Stimulated activated CD4-positive, alpha-beta T cell treated with anti-CD3 and anti-CD28 coated beads, Interleukin-12 subunit alpha, Interleukin-12 subunit beta, amount 100 ng/mL, for 4 hours (primary cell): ENCODE measurements around the gene SCP2.
"Not testable (repeated sequence)": the region's sequence is repeated elsewhere in the genome, so short reads cannot be mapped to it uniquely, and the experiment has no call there.

ENCODE experiments used
- DNase-seq: peaks from one replicate; pipeline ENCODE4 v3.0.0-alpha.2; 2020

Gene SCP2

DNA sequence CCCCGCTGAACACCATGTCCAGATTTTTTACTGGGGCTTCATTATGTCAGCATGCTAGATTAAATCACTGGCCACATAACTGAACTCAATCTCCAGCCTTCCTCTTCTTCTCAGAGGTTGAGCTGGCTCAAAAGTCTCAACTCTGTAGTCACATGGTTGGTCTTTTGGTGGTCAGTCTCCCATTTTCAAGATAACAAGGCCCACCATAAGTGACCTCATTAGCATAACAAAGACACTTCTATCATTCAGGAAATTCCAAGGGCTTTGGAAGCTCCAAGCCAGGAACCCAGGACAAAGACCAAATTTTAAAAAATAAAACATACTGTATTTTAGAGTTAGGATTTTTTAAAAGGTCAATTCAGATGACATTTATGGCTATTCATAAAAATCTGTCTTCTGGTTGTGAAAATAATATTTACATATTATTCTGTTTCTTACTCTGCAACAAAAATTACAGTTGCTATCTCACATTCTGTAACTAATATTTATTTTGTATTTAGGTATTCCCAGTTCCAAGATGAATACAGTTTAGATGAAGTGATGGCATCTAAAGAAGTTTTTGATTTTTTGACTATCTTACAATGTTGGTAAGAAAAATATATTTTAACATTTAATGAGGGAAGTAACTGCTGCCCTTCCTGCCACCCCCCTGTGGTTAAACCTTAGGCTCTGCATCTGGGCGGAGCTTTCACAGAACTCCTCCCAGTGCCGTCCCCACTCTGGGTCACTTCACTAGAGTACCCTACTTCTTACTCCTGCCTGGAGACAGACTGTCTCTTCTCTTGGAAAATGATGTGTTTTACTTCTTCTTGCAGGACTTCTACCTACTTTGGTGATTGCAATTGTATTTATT is 49.3 kb downstream of the SCP2 start:
- DNase-seq, result no peak

DNA sequence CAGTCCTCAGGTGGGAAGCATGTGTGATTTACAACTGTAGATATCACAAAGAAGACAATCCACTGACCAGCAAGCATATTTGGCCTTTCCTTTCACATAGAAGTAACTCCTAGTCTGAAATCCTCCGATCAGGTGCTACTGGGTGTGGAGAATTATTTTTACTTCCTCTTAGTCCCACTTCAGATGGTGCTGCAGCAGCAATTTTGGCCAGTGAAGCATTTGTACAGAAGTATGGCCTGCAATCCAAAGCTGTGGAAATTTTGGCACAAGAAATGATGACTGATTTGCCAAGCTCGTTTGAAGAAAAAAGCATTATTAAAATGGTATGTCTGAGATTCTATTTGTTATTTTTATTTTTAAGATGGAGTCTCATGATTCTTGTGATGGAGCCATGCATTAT is 51.0 kb downstream of the SCP2 start:
- no peak for DNase-seq

DNA sequence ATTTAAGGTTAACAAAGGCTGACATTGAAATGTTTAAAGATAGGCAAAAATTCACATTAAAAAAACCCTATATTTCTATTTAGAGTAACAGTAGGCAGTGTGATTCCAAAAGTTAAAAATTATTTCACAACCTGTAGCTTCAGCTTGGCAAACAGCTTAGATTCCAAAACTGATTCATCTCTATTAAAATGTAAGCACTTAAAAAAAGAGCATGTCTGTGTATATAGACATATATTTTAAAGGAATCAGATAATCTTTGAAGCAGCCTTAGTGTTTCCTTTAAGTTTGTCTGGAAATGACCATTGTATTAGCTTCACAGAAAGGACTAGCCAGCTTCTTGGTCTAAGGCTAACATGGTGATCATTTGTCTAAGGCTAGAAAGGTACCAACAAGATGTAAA is 65.7 kb downstream of the SCP2 start:
- DNase-seq, result not testable (repeated sequence)

DNA sequence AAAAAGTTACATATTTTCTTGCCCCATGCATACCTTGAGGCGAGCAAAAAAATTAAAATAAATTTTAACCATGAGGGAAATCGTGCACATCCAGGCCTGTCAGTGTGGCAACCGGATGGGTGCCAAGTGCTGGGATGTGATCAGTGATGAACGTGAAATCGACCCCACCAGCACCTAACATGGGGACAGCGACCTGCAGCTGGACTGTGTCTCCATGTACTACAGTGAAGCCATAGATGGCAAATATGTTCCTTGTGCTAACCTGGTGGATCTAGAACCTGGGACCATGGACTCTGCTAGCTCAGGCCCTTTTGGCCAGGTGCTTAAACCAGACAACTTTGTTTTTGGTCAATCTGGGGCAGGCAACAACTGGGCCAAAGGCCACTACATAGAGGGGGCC is 67.6 kb downstream of the SCP2 start:
- DNase-seq, result no peak

DNA sequence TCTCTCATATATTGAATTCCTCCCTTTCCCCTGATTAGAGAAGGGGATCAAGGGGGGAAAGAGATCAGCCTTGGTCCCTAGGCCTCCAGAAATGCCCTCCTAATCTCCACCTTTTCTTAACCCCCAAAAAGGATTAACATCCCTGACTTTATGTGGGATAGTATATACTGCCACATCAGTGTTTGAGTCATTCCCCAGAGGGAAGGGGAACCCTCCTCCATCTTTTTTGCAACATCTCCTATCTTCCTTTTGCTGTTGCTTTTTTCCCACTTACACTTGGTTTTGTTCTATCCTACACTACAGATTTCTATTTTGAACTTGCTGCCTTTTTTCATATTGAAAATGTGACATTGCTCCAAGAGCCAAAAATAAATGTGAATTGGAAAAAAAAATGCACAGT is 69.6 kb downstream of the SCP2 start:
- no peak for DNase-seq

DNA sequence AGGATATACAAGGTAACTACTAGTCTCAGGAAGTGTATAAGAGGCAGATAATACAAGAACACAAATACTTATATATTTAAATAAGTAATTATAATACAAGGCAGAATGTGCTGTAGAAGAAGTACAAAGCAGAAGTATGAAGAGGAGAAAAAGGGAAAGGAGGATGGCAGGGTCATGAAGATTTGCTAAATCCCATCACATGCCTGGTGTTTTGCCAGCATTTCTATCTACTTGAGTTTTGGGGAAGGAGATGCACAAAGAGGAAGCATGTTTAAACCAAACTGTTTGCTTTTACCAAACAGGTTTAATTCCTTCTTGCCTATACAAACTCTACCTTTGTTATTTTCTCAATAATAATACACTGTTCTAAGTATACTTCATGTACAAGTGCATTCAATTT is 74.1 kb downstream of the SCP2 start:
- DNase-seq, result no peak

DNA sequence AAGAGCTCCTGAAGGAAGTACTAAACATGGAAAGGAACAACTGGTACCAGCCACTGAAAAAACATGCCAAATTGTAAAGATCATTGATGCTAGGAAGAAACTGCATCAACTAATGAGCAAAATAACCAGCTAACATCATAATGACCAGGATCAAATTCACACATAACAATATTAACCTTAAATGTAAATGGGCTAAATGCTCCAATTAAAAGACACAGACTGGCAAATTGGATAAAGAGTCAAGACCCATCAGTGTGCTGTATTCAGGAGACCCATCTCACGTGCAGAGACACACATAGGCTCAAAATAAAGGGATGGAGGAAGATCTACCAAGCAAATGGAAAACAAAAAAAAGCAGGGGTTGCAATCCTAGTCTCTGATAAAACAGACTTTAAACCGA is 79.5 kb downstream of the SCP2 start:
- DNase-seq, result not testable (repeated sequence)

DNA sequence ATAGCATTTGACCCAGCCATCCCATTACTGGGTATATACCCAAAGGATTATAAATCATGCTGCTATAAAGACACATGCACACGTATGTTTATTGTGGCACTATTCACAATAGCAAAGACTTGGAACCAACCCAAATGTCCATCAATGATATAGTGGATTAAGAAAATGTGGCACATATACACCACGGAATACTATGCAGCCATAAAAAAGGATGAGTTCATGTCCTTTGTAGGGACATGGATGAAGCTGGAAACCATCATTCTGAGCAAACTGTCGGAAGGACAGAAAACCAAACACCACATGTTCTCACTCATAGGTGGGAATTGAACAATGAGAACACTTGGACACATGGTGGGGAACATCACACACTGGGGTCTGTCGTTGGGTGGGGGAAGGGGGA is 83.2 kb downstream of the SCP2 start:
- DNase-seq, result not testable (repeated sequence)

DNA sequence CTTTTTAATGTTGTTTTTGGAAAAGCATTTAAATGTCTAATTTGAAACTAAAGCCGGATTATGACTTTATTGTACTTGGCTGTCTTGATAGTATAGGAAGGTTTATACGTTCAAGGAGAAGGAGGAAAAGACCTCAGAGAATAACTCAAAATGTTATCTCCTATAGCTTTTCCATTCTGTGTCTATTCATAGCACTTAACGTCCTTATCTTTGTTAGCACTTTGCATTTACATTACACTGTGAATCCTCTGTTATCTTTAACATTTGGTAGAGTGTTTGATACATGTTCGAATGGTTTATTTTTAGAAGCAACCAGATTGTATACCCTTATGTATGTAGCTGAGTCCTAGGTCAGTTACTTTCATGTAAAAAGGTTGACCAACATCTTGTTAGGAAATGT is 84.1 kb downstream of the SCP2 start:
- no peak for DNase-seq

DNA sequence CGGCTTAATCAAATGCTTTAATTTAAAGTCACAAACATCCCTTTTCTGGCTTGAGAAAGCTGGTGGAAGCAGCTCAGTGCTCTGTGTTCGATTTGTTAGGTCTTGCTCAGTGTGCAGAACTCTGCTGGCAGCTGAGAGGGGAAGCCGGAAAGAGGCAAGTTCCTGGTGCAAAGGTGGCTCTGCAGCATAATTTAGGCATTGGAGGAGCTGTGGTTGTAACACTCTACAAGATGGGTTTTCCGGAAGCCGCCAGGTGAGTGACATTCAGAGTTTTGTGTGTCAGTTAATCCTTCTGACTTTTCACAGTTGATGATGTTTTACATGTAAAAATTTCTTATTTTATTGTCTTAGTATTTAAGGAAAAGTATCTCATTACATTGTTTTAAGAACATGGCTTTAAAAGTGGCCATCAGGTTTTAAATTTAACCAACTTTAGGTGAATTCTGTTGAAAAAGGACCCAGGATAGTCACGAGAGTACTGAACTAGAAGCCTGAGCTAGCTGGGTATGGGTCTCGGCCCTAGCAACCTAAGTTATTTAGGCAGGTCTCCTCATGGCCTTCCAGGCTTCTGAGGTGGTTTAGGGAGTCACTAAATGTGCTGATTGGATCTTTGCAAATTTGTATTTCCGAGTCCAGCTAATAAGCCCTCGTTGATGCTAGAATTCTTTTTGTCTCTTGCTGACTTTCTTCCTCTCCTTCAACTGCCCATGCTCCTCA is 87.9 kb downstream of the SCP2 start:
- peak; percentile 51 for DNase-seq

DNA sequence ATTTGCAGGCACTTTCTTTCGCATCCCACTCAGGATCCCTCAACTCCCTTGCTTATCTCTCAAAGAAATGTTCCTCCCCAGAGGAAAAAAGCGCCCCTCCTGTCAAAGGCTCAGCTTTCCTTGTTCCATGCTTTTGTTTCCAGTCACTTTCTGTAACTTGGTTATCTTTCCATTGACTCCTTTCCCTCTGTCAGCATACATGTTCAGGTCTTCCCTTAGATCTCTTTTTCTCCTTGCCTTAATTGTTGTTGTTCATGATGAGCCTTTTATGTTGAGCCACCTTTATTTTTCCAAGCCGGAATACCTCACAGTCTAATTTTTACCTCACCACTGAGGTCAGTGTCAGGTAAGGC is 88.4 kb downstream of the SCP2 start:
- DNase-seq, result no peak

DNA sequence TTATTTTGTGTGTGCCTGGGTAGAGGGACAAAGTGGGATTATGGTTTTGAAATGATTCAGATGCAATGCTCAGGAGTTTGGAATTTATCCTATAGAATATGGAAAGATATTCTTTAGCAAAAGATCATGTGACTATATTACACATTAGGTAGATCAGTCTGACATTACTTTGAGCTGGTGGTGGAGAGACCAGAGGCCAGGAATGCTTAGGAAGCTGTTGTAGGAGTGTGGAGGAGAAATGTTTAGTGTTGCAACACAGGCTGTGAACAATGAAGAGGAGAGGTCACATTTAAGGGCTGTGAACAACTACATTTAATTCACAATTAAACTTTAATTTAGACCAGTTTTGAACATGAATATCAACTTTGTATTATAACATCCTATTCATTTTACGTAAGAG is 89.6 kb downstream of the SCP2 start:
- no peak for DNase-seq

DNA sequence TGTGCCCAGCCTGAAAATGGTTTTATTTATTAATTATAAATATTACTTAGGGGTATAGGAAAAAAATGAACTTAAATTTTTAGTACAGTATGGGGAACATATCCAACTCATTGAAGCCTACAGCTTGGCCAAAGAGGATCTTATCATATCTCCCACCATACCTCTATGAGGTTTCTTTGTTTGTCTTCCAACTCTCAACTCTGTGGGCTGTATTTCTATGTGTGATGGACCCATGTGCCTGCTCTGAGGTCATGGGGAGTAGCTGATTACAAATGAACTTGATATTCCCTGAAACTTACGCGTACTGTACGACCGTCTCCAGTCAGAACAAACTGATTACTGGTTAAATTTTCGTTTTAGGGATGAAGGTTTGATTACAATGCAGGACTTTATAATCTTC is 93.5 kb downstream of the SCP2 start:
- DNase-seq, result no peak

DNA sequence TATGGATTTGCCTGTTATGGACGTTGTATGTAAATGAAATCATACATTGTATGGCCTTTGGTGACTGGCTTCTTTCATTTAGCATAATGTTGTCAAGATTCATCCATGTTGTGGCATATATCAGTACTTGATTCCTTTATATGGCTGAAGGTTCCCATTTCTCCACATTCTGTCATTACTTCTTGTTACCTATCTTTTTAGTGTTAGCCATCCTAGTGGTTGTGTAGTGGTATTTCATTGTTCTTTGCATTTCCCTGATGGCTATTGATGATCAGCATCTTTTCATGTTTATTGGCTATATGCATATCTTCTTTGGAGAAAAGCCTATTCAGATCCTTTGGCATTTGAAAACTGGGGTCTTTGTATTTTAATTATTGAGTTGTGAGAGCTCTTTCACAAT is 95.1 kb downstream of the SCP2 start:
- DNase-seq, result no peak

DNA sequence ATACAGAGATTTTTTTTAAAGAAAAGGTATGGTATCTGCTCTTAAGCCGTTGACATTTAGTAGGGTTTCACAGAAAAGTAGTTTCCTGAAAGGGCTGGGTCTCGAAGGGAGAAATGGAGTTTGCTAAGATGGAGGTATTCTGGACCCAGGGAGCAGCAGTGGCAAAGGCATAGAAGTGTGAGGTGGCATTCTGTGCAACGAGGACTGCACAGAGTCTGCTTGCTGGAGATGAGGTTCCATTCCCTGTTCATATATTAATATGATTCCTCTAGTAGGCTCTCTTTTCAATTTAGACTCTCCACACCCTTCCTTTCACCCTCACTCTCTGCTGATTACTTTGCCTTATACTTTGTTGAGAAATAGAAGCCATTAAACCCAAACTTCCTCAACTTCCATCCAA is 96.5 kb downstream of the SCP2 start:
- no peak for DNase-seq

DNA sequence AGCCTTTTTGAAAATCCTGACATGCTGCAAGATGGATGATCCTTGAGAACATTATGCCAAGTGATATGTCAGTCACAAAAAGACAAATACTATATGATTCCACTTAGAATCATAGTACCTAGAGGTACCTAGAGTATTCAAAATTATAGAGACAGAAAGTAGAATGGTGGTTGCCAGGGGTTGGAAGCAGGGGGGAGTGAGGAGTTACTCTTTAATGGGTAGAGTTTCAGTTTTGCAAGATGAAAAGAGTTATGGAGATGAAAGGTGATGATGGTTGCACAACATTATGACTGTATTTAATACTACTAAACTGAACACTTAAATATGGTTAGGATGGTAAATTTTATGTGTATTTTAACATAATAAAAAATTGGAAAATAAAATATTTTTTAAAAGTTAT is 97.0 kb downstream of the SCP2 start:
- no peak for DNase-seq

DNA sequence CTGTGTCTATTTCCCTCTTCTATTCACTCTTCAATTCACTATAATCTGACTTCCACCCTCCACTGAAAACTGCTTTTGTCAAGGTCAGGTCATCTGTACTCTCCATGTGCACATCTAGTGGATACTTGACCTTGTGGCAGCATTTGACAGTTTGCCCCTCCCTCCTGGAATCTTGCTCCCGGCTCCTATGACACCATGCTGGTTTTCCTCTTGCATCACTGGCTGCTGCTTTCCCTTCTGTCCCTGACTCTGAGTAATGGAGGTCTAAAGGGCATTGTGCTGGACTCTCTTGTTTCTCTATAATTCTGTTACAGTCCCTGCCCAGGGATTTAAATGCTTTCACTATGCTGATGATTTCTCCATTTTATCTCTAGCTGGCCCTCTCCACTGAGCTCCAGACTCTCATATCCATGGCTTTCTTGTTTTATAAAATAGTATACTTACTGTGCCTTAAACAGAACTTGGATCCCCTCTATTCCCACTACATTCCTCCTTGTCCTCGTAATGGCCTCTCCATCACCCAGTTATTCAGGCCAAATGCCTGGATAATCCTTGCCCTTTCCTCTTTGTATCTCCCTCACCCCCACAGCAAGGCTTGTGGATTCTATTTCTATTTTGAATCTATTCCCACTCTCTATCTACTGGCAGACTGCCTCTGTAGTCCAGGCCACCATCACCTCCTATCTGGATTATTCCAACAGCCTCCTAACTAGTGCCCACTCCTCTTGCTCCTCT is 98.1 kb downstream of the SCP2 start:
- DNase-seq, result no peak

DNA sequence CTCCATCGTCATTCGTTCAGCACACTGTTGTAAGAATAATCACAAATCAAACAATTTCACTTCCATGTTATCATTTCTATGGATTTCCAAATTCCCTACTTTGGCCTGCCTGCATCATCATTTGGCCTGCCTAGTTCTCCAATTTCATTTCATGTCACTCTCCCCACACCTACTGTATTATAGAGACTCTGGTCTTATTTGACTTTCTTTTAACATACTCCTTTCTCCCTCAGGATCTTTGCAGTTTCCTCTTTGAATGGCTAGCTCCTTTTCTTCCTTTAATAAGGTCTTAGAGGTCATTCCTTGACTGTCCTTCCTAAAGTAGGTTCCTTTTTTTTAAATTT is 98.7 kb downstream of the SCP2 start:
- no peak for DNase-seq

DNA sequence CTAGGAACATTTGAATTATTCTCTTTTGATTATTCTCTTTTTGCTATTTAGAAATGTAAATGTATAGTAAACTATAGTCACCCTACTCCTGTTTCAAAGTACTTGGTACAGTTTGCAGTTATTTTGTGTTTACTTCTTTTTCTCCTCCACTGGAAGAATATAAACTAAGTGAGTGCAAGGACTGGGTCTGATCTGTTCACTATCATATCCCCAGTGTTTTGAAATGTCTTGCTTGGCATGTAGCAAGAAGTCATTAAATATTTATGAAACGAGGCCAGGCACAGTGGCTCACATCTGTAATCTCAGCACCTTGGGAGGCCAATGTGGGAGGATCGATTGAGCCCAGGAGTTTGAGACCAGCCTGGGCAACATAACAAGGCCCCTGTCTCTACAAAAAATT is 99.2 kb downstream of the SCP2 start:
- DNase-seq, result no peak

DNA sequence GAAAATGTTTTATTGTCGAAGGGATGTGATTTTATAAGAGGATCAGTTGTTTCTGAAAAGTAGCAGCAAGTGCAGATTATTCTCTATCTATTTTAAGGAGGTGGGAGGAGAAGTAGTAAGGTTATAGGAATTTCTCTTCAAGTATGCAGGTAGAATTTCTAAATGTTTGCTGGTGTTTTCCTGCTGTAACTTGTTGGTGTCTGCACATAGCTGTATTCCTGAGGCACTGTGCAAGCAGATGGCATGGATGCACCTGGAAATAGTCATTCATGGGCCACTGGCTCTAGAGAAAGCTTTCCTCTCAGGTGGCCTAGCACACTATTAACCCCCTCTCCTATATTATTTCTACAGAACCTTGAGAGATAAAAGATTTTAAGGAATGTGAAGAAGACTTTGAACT is 104.7 kb downstream of the SCP2 start:
- DNase-seq, result no peak

DNA sequence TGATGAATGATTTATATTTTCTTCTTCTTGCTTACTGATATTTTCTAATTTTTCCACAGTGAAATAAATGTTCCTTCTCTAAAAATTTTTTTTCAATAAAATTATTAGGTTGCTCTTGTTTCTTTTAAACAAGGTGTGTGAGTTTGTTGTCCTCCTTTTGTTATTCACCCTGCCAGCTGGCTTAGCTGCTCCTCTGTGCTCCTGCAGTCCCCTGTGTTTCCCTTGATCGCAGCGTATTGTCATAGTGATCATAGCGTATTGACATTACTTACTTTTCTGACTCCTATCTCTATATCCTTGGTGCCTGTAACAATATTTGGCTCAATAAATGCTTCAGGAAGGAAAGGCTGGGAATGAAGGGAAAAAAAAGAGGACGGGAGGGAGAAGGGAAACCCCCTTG is 110.1 kb downstream of the SCP2 start:
- DNase-seq, result no peak

DNA sequence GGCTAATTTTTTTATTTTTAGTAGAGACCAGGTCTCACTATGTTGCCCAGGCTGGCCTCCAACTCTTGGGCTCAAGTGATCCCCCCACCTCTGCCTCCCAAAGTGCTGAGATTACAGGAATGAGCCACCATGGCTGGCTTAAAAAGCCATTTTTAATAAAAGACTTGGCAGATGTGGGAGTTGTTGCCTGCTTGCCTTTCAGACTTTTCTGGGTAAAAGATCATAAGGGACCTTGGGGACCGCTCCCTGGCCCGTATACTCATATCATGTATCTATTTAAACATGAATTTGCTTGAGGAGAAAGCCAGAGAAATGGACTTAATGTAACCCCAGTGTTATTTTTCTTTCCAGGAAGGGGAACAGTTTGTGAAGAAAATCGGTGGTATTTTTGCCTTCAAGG is 111.5 kb downstream of the SCP2 start:
- no peak for DNase-seq

DNA sequence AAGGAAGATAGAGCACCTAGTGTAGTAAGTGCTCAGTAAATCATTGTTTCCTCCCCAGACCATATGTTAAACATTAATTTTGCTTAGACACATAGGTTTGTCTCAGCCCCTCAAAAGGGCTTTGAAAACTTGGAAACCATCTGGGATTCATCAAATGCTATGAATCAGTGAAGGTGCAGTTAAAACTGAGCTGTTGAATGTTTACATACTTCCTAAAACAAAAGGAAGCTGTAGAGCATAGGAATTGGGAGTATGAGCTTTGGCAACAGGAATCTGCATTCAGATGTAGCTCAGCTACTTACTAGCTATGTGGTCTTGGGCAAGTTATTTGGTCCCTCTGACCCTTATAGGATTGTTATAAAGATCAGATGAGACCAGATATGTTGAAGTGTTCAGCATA is 116.2 kb downstream of the SCP2 start:
- DNase-seq, result no peak

DNA sequence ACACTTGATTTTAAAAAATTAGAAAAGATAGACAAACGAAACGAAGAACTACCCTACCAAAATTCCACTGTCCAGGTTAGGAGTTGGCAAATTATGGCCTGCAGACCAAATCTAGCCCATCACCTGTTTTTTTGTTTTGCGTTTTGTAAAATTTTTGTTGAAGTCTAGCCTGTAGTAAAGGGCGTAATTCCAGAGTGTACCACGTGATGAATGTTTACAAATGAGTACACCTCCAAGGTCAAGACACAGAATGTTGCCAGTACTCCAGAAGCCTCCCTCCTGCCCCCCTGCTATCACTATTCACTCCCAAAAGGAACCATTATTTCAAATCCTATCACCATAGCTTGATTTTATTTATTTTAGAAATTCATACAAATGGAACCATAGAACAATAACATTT is 117.8 kb downstream of the SCP2 start:
- no peak for DNase-seq
